Peyer's patch (tissue), 4 donors: ENCODE measurements around the gene DUSP9. TPM values are rescaled to one million over a fixed set of nuclear protein-coding genes. Genes with fewer than 3 reads are reported as not detected.

Source experiments
- DNase-seq, 3 donors: peaks; one replicate each; pipeline ENCODE4 v3.0.0-alpha.2; 2017 to 2019
- H3K27ac ChIP-seq, 4 donors: fragments of 200-600 bp; sonication (generic); one replicate each; pipeline ENCODE4 v1.5.1; 2016 to 2019
- H3K27me3 ChIP-seq, 2 donors: fragments of 200-600 bp; sonication (generic); one replicate each; pipeline ENCODE4 v1.5.1; 2019
- H3K36me3 ChIP-seq, 3 donors: fragments of 200-600 bp; sonication (generic); one replicate each; pipeline ENCODE4 v1.5.1; 2016 to 2019
- H3K4me1 ChIP-seq, 4 donors: fragments of 200-600 bp; sonication (generic); one replicate each; pipeline ENCODE4 v1.5.1; 2016 to 2019
- H3K4me3 ChIP-seq, 4 donors: fragments of 200-600 bp; sonication (generic); 1 replicate in 3 of 4; 2 replicates in 1 of 4; pipeline ENCODE4 v1.5.1; 2016 to 2019; ENCODE audit warnings: mild to moderate bottlenecking in 1 of 4
- H3K9me3 ChIP-seq, 4 donors: fragments of 200-600 bp; sonication (generic); one replicate each; pipeline ENCODE4 v1.5.1; 2016 to 2019; ENCODE audit warnings: mild to moderate bottlenecking in 1 of 4
- POLR2A ChIP-seq, 2 donors: fragments of 450-650 bp; IDR thresholded peaks; one replicate each; pipeline ENCODE4 v1.5.1; 2017; ENCODE audit warnings: antibody characterized with exemption in 2 of 2, mild to moderate bottlenecking in 2 of 2, moderate library complexity in 2 of 2
- total RNA-seq, 4 donors: library from RNA; depleted of rRNA; stranded (reverse); fragments of >200 nt; gene quantifications; one replicate each; pipeline ENCODE4 v1.1.0, GENCODE V29; 2016
- TF ChIP-seq, protein P1 (sequence below), 6 experiments: fragments of 450-650 bp in 4 of 6; fragments of 200-600 bp in 2 of 6; sonication (generic) in 1 of 6; IDR thresholded peaks; one replicate each; pipeline ENCODE4 v1.5.1; 2017 to 2019; ENCODE audit warnings: antibody characterized with exemption in 6 of 6, mild to moderate bottlenecking in 3 of 6, moderate library complexity in 1 of 6

Gene DUSP9
- total RNA-seq, 4 donors from 2014 or later, result not detected

- no peak overlapping the region for H3K27ac ChIP-seq
- H3K4me1 ChIP-seq, result no peaks in the 10 kb centered on the region
- no peak for TF ChIP-seq POLR2A (IDR thresholded peaks at IDR 0.05)
- TF ChIP-seq, protein P1, sequence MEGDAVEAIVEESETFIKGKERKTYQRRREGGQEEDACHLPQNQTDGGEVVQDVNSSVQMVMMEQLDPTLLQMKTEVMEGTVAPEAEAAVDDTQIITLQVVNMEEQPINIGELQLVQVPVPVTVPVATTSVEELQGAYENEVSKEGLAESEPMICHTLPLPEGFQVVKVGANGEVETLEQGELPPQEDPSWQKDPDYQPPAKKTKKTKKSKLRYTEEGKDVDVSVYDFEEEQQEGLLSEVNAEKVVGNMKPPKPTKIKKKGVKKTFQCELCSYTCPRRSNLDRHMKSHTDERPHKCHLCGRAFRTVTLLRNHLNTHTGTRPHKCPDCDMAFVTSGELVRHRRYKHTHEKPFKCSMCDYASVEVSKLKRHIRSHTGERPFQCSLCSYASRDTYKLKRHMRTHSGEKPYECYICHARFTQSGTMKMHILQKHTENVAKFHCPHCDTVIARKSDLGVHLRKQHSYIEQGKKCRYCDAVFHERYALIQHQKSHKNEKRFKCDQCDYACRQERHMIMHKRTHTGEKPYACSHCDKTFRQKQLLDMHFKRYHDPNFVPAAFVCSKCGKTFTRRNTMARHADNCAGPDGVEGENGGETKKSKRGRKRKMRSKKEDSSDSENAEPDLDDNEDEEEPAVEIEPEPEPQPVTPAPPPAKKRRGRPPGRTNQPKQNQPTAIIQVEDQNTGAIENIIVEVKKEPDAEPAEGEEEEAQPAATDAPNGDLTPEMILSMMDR (IDR thresholded peaks at IDR 0.05), result no peak
- no peaks in the 10 kb centered on the region for H3K9me3 ChIP-seq
- DNase-seq, result no peak
- H3K27me3 ChIP-seq, result no peaks in the 10 kb centered on the region
- no peak overlapping the region for H3K4me3 ChIP-seq
- no peaks in the 10 kb centered on the region for H3K36me3 ChIP-seq
Observed at GRCh38 chrX:153631907-153632594, 15.0 kb upstream of the DUSP9 start.

- Histone ChIP-seq H3K36me3 (no peaks in the 10 kb centered on the region), H3K27ac (no peak overlapping the region), H3K9me3 (no peaks in the 10 kb centered on the region), H3K4me1 (no peaks in the 10 kb centered on the region), H3K27me3 (no peaks in the 10 kb centered on the region), H3K4me3 (no peak overlapping the region)
- TF ChIP-seq, protein P1 (IDR thresholded peaks at IDR 0.05), result no peak
- TF ChIP-seq POLR2A (IDR thresholded peaks at IDR 0.05), result no peak
- DNase-seq, result no peak
Observed at GRCh38 chrX:153632595-153632946, 14.4 kb upstream of the DUSP9 start.

GRCh38 chrX:153633048-153633447, 14.0 kb upstream of the DUSP9 start:
- TF ChIP-seq POLR2A (IDR thresholded peaks at IDR 0.05), result no peak
- TF ChIP-seq, protein P1 (IDR thresholded peaks at IDR 0.05), result no peak
- H3K4me3 ChIP-seq, result no peak overlapping the region
- H3K9me3 ChIP-seq, result no peaks in the 10 kb centered on the region
- DNase-seq, result peak in 1 of 3 donors; percentile 13
- no peak overlapping the region for H3K27ac ChIP-seq
- no peaks in the 10 kb centered on the region for H3K4me1 ChIP-seq
- H3K36me3 ChIP-seq, result no peaks in the 10 kb centered on the region
- H3K27me3 ChIP-seq, result no peaks in the 10 kb centered on the region

- no peaks in the 10 kb centered on the region for H3K36me3 ChIP-seq
- TF ChIP-seq POLR2A (IDR thresholded peaks at IDR 0.05), result no peak
- TF ChIP-seq, protein P1 (IDR thresholded peaks at IDR 0.05), result no peak
- no peaks in the 10 kb centered on the region for H3K4me1 ChIP-seq
- no peaks in the 10 kb centered on the region for H3K9me3 ChIP-seq
- no peak overlapping the region for H3K27ac ChIP-seq
- H3K4me3 ChIP-seq, result no peak overlapping the region
- no peaks in the 10 kb centered on the region for H3K27me3 ChIP-seq
- no peak for DNase-seq
Observed at GRCh38 chrX:153633607-153634180, 13.3 kb upstream of the DUSP9 start.

- H3K4me3 ChIP-seq, result no peak overlapping the region
- no peaks in the 10 kb centered on the region for H3K4me1 ChIP-seq
- no peak overlapping the region for H3K27ac ChIP-seq
- H3K27me3 ChIP-seq, result no peaks in the 10 kb centered on the region
- H3K9me3 ChIP-seq, result no peaks in the 10 kb centered on the region
- peak in 1 of 3 donors; percentile 11 for DNase-seq
- no peaks in the 10 kb centered on the region for H3K36me3 ChIP-seq
- no peak for TF ChIP-seq POLR2A (IDR thresholded peaks at IDR 0.05)
- TF ChIP-seq, protein P1 (IDR thresholded peaks at IDR 0.05), result no peak
Observed at GRCh38 chrX:153634236-153634635, 12.8 kb upstream of the DUSP9 start.
